Panc1 (cell line): ENCODE data around the gene GPC3. TPM values are rescaled to one million over a fixed set of nuclear protein-coding genes. Genes with fewer than 3 reads are reported as not detected.

Source experiments
- ATAC-seq: fragments of 200-7000 bp; cut with Tn5 transposase; 2 replicates; pipeline ENCODE4 v1.9.1; 2020; ENCODE audit warnings: mild to moderate bottlenecking, moderate library complexity
- BruUV-seq: library from RNA; stranded (reverse); fragments of 400-500 nt; replicated peaks from 2 replicates; lab custom pipeline; 2021; lab: Mats Ljungman, UMichigan
- CTCF ChIA-PET: fragments of 300-600 bp; sonication (Branson Sonifier 250); formaldehyde crosslinking; loops from one replicate; lab custom pipeline; 2022; ENCODE audit warnings: antibody characterized with exemption; lab: Charles Lee
- POLR2A ChIA-PET: fragments of 300-600 bp; sonication (Branson Sonifier 250); formaldehyde crosslinking; loops from one replicate; lab custom pipeline; 2022; ENCODE audit warnings: antibody characterized with exemption; lab: Charles Lee
- DNase-seq: peaks from one replicate; pipeline ENCODE4 v3.0.0-alpha.2; 2010; ENCODE audit warnings: low read depth, low spot score
- H3K27ac ChIP-seq: 2 replicates; pipeline ENCODE4 v1.5.1; 2011; ENCODE audit warnings: mild to moderate bottlenecking, low read length, inconsistent platforms
- H3K27me3 ChIP-seq: fragments of 200-500 bp; sonication (Bioruptor generic); 2 replicates; pipeline ENCODE4 v1.6.0; 2014; ENCODE audit warnings: low read length, inconsistent platforms; ENCODE audit not compliant: control insufficient read depth, insufficient read depth
- H3K36me3 ChIP-seq: fragments of 200-500 bp; sonication (Bioruptor generic); 2 replicates; pipeline ENCODE4 v1.5.1; 2014; ENCODE audit warnings: inconsistent platforms, mild to moderate bottlenecking, low read length, moderate library complexity; ENCODE audit not compliant: control insufficient read depth, insufficient read depth
- H3K4me1 ChIP-seq: 2 replicates; pipeline ENCODE4 v1.5.1; 2011; ENCODE audit warnings: inconsistent platforms, mild to moderate bottlenecking, low read length, moderate library complexity; ENCODE audit not compliant: control insufficient read depth, insufficient read depth
- H3K4me3 ChIP-seq, 2 experiments: 2 replicates each; pipeline ENCODE4 v1.5.1; 2011 to 2012; ENCODE audit warnings: low read depth in 2 of 2, low read length in 2 of 2, mild to moderate bottlenecking in 2 of 2, inconsistent platforms in 1 of 2, moderate library complexity in 1 of 2
- H3K9me3 ChIP-seq: fragments of 200-500 bp; sonication (Bioruptor generic); 2 replicates; pipeline ENCODE4 v1.5.1; 2014; ENCODE audit warnings: low read depth, mild to moderate bottlenecking, inconsistent platforms, low read length, moderate library complexity; ENCODE audit not compliant: control insufficient read depth, insufficient read depth
- POLR2AphosphoS5 ChIP-seq: IDR thresholded peaks from 2 replicates; pipeline ENCODE4 v1.6.1; 2012; ENCODE audit warnings: mild to moderate bottlenecking, low read depth, low read length, moderate library complexity
- SIN3A ChIP-seq: IDR thresholded peaks from 2 replicates; pipeline ENCODE4 v1.6.1; 2012; ENCODE audit warnings: low read depth, mild to moderate bottlenecking, low read length, moderate library complexity, borderline replicate concordance; ENCODE audit not compliant: insufficient read depth
- TCF7L2 ChIP-seq: IDR thresholded peaks from 2 replicates; pipeline ENCODE4 v1.6.1; 2011; ENCODE audit warnings: mild to moderate bottlenecking, low read depth, low read length, inconsistent platforms
- in situ Hi-C: cut with HindIII; loops from 2 replicates; pipeline ENCODE4 v1.10.0; 2016; ENCODE audit warnings: low sequenced_read_pairs, low pct_unique_long_range_greater_than_20kb
- intact Hi-C: fragments of 100-400 bp; cut with micrococcal nuclease; formaldehyde crosslinking; loops from one replicate; pipeline ENCODE4 v1.10.0; 2022; ENCODE audit not compliant: unreplicated experiment
- total RNA-seq: library from RNA; stranded (reverse); gene quantifications from one replicate; pipeline ENCODE4 v1.2.1, GENCODE V29; 2021; ENCODE audit not compliant: unreplicated experiment
- TF ChIP-seq, protein P1 (sequence below), 2 experiments: IDR thresholded peaks; 2 replicates each; pipeline ENCODE4 v1.6.1; 2011 to 2012; ENCODE audit warnings: low read depth in 2 of 2, control low read depth in 1 of 2, low read length in 1 of 2, mild to moderate bottlenecking in 1 of 2, moderate library complexity in 1 of 2; ENCODE audit not compliant: insufficient read depth in 1 of 2
- TF ChIP-seq, protein P2 (sequence below): fragments of 450-650 bp; IDR thresholded peaks from 2 replicates; pipeline ENCODE4 v1.5.1; 2017; ENCODE audit warnings: mild to moderate bottlenecking

The GPC3 gene
- total RNA-seq, 1 experiment from 2014 or later: 0.95 TPM

DNA sequence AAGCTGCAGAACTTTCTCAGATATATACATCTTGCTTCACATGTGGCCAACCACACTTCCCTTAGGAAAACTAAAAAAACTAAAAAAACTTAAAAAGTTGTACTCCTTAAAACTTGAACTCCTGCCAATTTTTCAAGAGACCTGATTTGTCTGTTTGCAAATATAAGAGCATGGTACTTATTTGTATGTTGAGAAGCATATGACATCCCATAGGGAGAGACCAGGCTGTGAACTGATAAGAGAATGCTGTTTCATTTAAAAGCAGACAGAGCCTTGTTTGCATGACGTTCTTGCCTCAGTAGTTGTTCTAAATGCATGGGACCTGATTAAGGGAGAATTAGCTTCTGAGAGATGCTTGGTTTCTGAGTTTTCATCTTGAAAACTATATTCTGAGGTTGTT, 169.9 kb downstream of the GPC3 start:
- intact Hi-C loops (no loop called here), in situ Hi-C loops (no loop called here)
- H3K4me1 ChIP-seq: no peaks in the 10 kb centered on the region
- H3K36me3 ChIP-seq: no peaks in the 10 kb centered on the region
- ChIA-PET POLR2A (no interaction called here), CTCF (no interaction called here)
- BruUV-seq: no TSS peak
- DNase-seq (no peak), ATAC-seq (no peak)
- H3K4me3 ChIP-seq: no peak overlapping the region
- no peak for TF ChIP-seq POLR2AphosphoS5
- TF ChIP-seq SIN3A: no peak
- TF ChIP-seq, protein P1, sequence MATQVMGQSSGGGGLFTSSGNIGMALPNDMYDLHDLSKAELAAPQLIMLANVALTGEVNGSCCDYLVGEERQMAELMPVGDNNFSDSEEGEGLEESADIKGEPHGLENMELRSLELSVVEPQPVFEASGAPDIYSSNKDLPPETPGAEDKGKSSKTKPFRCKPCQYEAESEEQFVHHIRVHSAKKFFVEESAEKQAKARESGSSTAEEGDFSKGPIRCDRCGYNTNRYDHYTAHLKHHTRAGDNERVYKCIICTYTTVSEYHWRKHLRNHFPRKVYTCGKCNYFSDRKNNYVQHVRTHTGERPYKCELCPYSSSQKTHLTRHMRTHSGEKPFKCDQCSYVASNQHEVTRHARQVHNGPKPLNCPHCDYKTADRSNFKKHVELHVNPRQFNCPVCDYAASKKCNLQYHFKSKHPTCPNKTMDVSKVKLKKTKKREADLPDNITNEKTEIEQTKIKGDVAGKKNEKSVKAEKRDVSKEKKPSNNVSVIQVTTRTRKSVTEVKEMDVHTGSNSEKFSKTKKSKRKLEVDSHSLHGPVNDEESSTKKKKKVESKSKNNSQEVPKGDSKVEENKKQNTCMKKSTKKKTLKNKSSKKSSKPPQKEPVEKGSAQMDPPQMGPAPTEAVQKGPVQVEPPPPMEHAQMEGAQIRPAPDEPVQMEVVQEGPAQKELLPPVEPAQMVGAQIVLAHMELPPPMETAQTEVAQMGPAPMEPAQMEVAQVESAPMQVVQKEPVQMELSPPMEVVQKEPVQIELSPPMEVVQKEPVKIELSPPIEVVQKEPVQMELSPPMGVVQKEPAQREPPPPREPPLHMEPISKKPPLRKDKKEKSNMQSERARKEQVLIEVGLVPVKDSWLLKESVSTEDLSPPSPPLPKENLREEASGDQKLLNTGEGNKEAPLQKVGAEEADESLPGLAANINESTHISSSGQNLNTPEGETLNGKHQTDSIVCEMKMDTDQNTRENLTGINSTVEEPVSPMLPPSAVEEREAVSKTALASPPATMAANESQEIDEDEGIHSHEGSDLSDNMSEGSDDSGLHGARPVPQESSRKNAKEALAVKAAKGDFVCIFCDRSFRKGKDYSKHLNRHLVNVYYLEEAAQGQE (IDR thresholded peaks at IDR 0.05; ENCODE audit: insufficient read depth in 1 of 2, low read depth in 2 of 2, low read length in 1 of 2): no peak
- TF ChIP-seq, protein P2, sequence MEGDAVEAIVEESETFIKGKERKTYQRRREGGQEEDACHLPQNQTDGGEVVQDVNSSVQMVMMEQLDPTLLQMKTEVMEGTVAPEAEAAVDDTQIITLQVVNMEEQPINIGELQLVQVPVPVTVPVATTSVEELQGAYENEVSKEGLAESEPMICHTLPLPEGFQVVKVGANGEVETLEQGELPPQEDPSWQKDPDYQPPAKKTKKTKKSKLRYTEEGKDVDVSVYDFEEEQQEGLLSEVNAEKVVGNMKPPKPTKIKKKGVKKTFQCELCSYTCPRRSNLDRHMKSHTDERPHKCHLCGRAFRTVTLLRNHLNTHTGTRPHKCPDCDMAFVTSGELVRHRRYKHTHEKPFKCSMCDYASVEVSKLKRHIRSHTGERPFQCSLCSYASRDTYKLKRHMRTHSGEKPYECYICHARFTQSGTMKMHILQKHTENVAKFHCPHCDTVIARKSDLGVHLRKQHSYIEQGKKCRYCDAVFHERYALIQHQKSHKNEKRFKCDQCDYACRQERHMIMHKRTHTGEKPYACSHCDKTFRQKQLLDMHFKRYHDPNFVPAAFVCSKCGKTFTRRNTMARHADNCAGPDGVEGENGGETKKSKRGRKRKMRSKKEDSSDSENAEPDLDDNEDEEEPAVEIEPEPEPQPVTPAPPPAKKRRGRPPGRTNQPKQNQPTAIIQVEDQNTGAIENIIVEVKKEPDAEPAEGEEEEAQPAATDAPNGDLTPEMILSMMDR: no peak
- TF ChIP-seq TCF7L2: no peak
- H3K27ac ChIP-seq: no peak overlapping the region
- H3K27me3 ChIP-seq: no peaks in the 10 kb centered on the region
- H3K9me3 ChIP-seq: no peaks in the 10 kb centered on the region

GRCh38 chrX:133813971-133814370, 171.4 kb downstream of the GPC3 start:
- no peak overlapping the region for H3K4me3 ChIP-seq
- no peak for ATAC-seq
- TF ChIP-seq SIN3A (no peak), TCF7L2 (no peak), POLR2AphosphoS5 (no peak)
- TF ChIP-seq, protein P2: no peak
- TF ChIP-seq, protein P1 (IDR thresholded peaks at IDR 0.05; ENCODE audit: insufficient read depth in 1 of 2, low read depth in 2 of 2, low read length in 1 of 2): no peak
- in situ Hi-C loops (no loop called here), intact Hi-C loops (no loop called here)
- no peaks in the 10 kb centered on the region for H3K9me3 ChIP-seq
- ChIA-PET POLR2A (no interaction called here), CTCF (no interaction called here)
- no TSS peak for BruUV-seq
- H3K27ac ChIP-seq: no peak overlapping the region
- no peaks in the 10 kb centered on the region for H3K27me3 ChIP-seq
- H3K4me1 ChIP-seq: no peaks in the 10 kb centered on the region
- H3K36me3 ChIP-seq: no peaks in the 10 kb centered on the region
- DNase-seq: no peak
